Suprapubic skin (tissue), 4 donors: ENCODE measurements around the gene MRPL11. TPM values are rescaled to one million over a fixed set of nuclear protein-coding genes. Genes with fewer than 3 reads are reported as not detected.

ENCODE experiments used
- DNase-seq, 2 donors: peaks; one replicate each; pipeline ENCODE4 v3.0.0-alpha.2; 2019; ENCODE audit warnings: low spot score in 2 of 2
- H3K27ac ChIP-seq: fragments of 200-600 bp; sonication (generic); one replicate; pipeline ENCODE4 v1.5.1; 2019
- H3K27me3 ChIP-seq: fragments of 200-600 bp; sonication (generic); one replicate; pipeline ENCODE4 v1.5.1; 2019
- H3K36me3 ChIP-seq: fragments of 200-600 bp; sonication (generic); one replicate; pipeline ENCODE4 v1.5.1; 2019
- H3K4me1 ChIP-seq: fragments of 200-600 bp; sonication (generic); one replicate; pipeline ENCODE4 v1.5.1; 2019
- H3K4me3 ChIP-seq: fragments of 200-600 bp; sonication (generic); one replicate; pipeline ENCODE4 v1.5.1; 2019; ENCODE audit warnings: mild to moderate bottlenecking
- H3K9me3 ChIP-seq: fragments of 200-600 bp; sonication (generic); one replicate; pipeline ENCODE4 v1.5.1; 2019
- EP300 ChIP-seq: sonication (generic); formaldehyde crosslinking; IDR thresholded peaks from one replicate; pipeline ENCODE4 v1.6.1; 2017; ENCODE audit warnings: antibody characterized with exemption
- POLR2A ChIP-seq, 2 donors: fragments of 450-650 bp; IDR thresholded peaks; one replicate each; pipeline ENCODE4 v1.6.1; 2017; ENCODE audit warnings: antibody characterized with exemption in 2 of 2, mild to moderate bottlenecking in 2 of 2, moderate library complexity in 2 of 2
- POLR2AphosphoS5 ChIP-seq, 3 donors: sonication (generic); formaldehyde crosslinking; IDR thresholded peaks; one replicate each; pipeline ENCODE4 v1.6.1; 2017; ENCODE audit warnings: antibody characterized with exemption in 3 of 3
- WGBS: methylation state at CpG from one replicate; pipeline ENCODE4 v1.1.5; 2018; 5-methylcytosine and 5-hydroxymethylcytosine counted together
- total RNA-seq, 4 donors: library from RNA; depleted of rRNA; stranded (reverse); fragments of >200 nt; gene quantifications; one replicate each; pipeline ENCODE4 v1.1.0, GENCODE V29; 2016
- TF ChIP-seq, protein P1 (sequence below), 2 donors: fragments of 200-600 bp in 1 of 2; fragments of 450-650 bp in 1 of 2; sonication (generic) in 1 of 2; IDR thresholded peaks; one replicate each; pipeline ENCODE4 v1.5.1; 2016 to 2019; ENCODE audit warnings: antibody characterized with exemption in 2 of 2, mild to moderate bottlenecking in 1 of 2, moderate library complexity in 1 of 2

MRPL11 gene
- total RNA-seq, 4 donors from 2014 or later: 22.0 to 42.0 (median 28.0) TPM

GRCh38 chr11:66470015-66470414, 31.4 kb upstream of the MRPL11 start:
- no peak overlapping the region for H3K27ac ChIP-seq
- peaks cover 38% of the 10 kb centered on the region for H3K36me3 ChIP-seq
- no peak overlapping the region for H3K4me3 ChIP-seq
- DNase-seq: no peak
- no peaks in the 10 kb centered on the region for H3K9me3 ChIP-seq
- H3K27me3 ChIP-seq: no peaks in the 10 kb centered on the region
- WGBS: 97% methylated on average over 3 of the region's 3 CpGs
- TF ChIP-seq POLR2A (IDR thresholded peaks at IDR 0.05): no peak
- no peak for TF ChIP-seq EP300
- no peak for TF ChIP-seq POLR2AphosphoS5 (IDR thresholded peaks at IDR 0.05)
- TF ChIP-seq, protein P1, sequence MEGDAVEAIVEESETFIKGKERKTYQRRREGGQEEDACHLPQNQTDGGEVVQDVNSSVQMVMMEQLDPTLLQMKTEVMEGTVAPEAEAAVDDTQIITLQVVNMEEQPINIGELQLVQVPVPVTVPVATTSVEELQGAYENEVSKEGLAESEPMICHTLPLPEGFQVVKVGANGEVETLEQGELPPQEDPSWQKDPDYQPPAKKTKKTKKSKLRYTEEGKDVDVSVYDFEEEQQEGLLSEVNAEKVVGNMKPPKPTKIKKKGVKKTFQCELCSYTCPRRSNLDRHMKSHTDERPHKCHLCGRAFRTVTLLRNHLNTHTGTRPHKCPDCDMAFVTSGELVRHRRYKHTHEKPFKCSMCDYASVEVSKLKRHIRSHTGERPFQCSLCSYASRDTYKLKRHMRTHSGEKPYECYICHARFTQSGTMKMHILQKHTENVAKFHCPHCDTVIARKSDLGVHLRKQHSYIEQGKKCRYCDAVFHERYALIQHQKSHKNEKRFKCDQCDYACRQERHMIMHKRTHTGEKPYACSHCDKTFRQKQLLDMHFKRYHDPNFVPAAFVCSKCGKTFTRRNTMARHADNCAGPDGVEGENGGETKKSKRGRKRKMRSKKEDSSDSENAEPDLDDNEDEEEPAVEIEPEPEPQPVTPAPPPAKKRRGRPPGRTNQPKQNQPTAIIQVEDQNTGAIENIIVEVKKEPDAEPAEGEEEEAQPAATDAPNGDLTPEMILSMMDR (IDR thresholded peaks at IDR 0.05): no peak
- peaks cover 27% of the 10 kb centered on the region for H3K4me1 ChIP-seq

- Histone ChIP-seq H3K27me3 (no peaks in the 10 kb centered on the region), H3K4me1 (peaks cover 27% of the 10 kb centered on the region), H3K36me3 (peaks cover 37% of the 10 kb centered on the region), H3K4me3 (no peak overlapping the region), H3K9me3 (no peaks in the 10 kb centered on the region), H3K27ac (no peak overlapping the region)
- no peak for TF ChIP-seq POLR2AphosphoS5 (IDR thresholded peaks at IDR 0.05)
- no peak for TF ChIP-seq EP300
- TF ChIP-seq POLR2A (IDR thresholded peaks at IDR 0.05): no peak
- TF ChIP-seq, protein P1 (IDR thresholded peaks at IDR 0.05): no peak
- WGBS: 100% methylated on average over 1 of the region's 1 CpG
- no peak for DNase-seq
Observed at GRCh38 chr11:66469441-66469840, 30.8 kb upstream of the MRPL11 start.

DNA sequence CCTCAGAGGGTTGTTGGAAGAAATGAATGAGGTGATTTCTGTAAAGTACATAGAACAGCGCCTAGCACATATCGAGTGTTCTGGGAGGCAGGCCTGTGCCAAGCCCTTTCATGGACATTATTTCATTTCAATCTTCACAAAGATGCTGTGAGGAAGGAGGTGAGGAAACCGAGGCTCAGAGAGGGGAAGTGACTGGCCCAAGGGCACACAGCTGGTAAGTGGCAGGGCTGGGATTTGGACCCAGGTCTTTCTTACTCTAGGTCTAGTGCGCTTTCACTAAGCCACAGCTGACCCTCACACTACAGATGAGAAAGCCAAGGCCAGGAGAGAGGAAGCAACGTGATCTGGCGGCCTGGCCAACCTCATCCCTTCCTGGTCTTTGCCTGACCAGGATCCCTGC, 30.0 kb upstream of the MRPL11 start:
- Histone ChIP-seq H3K4me3 (no peak overlapping the region), H3K36me3 (peaks cover 33% of the 10 kb centered on the region), H3K4me1 (peaks cover 24% of the 10 kb centered on the region), H3K9me3 (no peaks in the 10 kb centered on the region), H3K27me3 (no peaks in the 10 kb centered on the region), H3K27ac (no peak overlapping the region)
- no peak for TF ChIP-seq POLR2A (IDR thresholded peaks at IDR 0.05)
- TF ChIP-seq, protein P1 (IDR thresholded peaks at IDR 0.05): no peak
- no peak for TF ChIP-seq POLR2AphosphoS5 (IDR thresholded peaks at IDR 0.05)
- TF ChIP-seq EP300: no peak
- WGBS: 93% methylated on average over 6 of the region's 6 CpGs
- no peak for DNase-seq

DNA sequence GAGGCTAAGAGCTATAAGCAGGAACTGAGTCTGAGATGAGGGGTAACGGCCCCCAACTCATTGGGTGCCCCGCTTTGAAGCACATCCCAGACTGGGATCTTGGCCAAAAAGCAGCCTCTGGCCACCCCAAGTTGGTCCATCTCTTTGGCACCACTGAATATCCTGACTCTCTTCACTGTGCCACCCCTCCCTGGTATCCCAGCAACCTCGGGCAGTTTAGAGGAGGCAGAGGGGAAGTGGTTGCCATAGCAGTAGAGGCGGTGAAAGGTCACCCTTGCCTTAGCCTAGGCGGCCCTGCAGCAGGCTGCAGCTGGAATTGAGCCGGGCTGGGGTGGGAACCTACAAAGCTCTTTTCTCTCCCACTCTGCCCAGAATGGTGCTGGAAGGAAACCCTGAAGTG, 29.1 kb upstream of the MRPL11 start:
- Histone ChIP-seq H3K4me1 (peaks cover 22% of the 10 kb centered on the region), H3K36me3 (peaks cover 24% of the 10 kb centered on the region), H3K9me3 (no peaks in the 10 kb centered on the region), H3K27ac (no peak overlapping the region), H3K27me3 (no peaks in the 10 kb centered on the region), H3K4me3 (peak overlapping the region; percentile 78)
- 25% methylated on average over 4 of the region's 6 CpGs for WGBS
- DNase-seq: no peak
- TF ChIP-seq POLR2A (IDR thresholded peaks at IDR 0.05) (no peak), EP300 (no peak), POLR2AphosphoS5 (IDR thresholded peaks at IDR 0.05) (no peak)
- TF ChIP-seq, protein P1 (IDR thresholded peaks at IDR 0.05): no peak

GRCh38 chr11:66467034-66467659, 28.5 kb upstream of the MRPL11 start:
- Histone ChIP-seq H3K9me3 (no peaks in the 10 kb centered on the region), H3K27ac (peak overlapping the region; percentile 71), H3K4me1 (peaks cover 22% of the 10 kb centered on the region), H3K4me3 (peak overlapping the region; percentile 78), H3K36me3 (peaks cover 18% of the 10 kb centered on the region), H3K27me3 (no peaks in the 10 kb centered on the region)
- TF ChIP-seq POLR2AphosphoS5 (IDR thresholded peaks at IDR 0.05): no peak
- TF ChIP-seq, protein P1 (IDR thresholded peaks at IDR 0.05): peak; percentile 25 to 54
- DNase-seq: no peak
- 3% methylated on average over 21 of the region's 72 CpGs for WGBS
